Testis (tissue), 2 donors: Measurements from ENCODE around the gene SCGB1D1.

Source experiments
- CTCF ChIP-seq, 3 experiments: fragments of 450-650 bp in 2 of 3; fragments of 200-600 bp in 1 of 3; sonication (generic) in 1 of 3; IDR thresholded peaks; one replicate each; pipeline ENCODE4 v1.5.1; 2016 to 2019; ENCODE audit warnings: antibody characterized with exemption in 3 of 3, mild to moderate bottlenecking in 2 of 3, moderate library complexity in 1 of 3
- POLR2A ChIP-seq: fragments of 450-650 bp; IDR thresholded peaks from one replicate; pipeline ENCODE4 v1.6.1; 2017; ENCODE audit warnings: antibody characterized with exemption, mild to moderate bottlenecking, moderate library complexity

GRCh38 chr11:62152245-62153086 is 37.5 kb upstream of the SCGB1D1 start:
- TF ChIP-seq POLR2A (no peak), CTCF (IDR thresholded peaks at IDR 0.05) (no peak)
